Measurements from ENCODE around the gene ZCCHC17. TPM values are rescaled to one million over a fixed set of nuclear protein-coding genes. Genes with fewer than 3 reads are reported as not detected.

Gene ZCCHC17, protein sequence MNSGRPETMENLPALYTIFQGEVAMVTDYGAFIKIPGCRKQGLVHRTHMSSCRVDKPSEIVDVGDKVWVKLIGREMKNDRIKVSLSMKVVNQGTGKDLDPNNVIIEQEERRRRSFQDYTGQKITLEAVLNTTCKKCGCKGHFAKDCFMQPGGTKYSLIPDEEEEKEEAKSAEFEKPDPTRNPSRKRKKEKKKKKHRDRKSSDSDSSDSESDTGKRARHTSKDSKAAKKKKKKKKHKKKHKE
- total RNA-seq (25.9 and 26.2 TPM in 2 replicates), polyA plus RNA-seq (38.2 and 44.3 TPM in 2 replicates)

DNA sequence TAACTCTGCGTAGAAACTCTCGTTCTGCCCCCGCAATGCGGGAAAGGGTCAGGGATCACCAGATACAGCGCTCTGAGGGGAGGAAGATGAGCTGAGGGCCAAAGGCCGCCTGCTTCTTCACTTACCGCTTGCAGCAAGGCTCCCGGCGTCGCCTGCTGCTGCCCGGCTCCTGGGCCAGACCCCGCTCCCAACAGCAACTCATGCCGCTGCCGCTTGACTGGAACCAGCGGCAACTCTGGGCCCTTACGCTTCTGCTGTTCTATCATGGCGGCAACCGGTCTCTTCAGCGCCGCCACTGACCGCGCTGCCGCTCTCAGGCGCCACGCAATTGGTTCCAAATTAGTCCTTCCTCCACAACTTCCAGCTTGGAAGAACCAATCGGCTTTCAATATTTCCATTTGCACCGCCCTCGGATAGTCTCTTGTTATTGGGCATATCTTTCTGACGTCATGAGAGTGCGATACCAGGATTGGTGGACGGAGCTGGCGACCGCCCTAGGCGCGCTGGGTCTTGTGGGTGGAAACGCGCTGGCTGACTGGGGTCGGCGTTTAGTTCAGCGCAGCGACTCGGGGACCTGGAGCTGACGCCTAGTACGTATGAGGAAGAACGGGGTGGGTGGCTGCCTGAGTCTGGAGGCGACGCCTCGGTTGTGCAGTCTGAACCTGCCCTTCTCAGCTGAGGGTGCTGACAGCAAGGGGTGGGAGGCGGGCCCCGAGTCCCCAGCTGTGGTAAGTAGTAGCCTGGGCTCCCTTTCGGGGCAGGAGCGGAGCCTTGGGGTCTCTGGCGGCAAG, at the start of gene ZCCHC17, which contains the start of gene SNRNP40:
ZCCHC17 (plus strand) TSS at position 547 of the 791 bp plus-strand sequence. CDS start 13,067 bp downstream, outside the sequence.
SNRNP40 (minus strand) TSS at position 303 of the 791 bp plus-strand sequence; CDS start at position 266, 37 bp downstream.
- Histone ChIP-seq H3K4me1 (ENCODE audit: insufficient read depth) (peaks cover 9% of the 10 kb centered on the region), H4K20me1 (ENCODE audit: insufficient read depth, poor library complexity, severe bottlenecking) (no peaks in the 10 kb centered on the region), H3K9me2 (replicated peaks; ENCODE audit: insufficient read depth) (no peaks in the 10 kb centered on the region), H3K79me2 (peaks cover 69% of the 10 kb centered on the region), H3K27me3 (no peaks in the 10 kb centered on the region), H2AFZ (peak within 1 kb of the TSS; percentile 11), H3K4me2 (peak within 1 kb of the TSS; percentile 83), H3K36me3 (replicated peaks; ENCODE audit: insufficient read depth, low read depth) (no peaks in the 10 kb centered on the region), H3K27ac (peak within 1 kb of the TSS; percentile 84), H3K4me3 (peak within 1 kb of the TSS; percentile 48), H3K9me3 (ENCODE audit: low read depth) (no peaks in the 10 kb centered on the region)
- DNase-seq (ENCODE audit: low spot score), result peak; percentile 99
- WGBS (ENCODE audit: low lambda C conversion rate, missing lambda C conversion rate), result under 1% methylated on average over 53 of the region's 53 CpGs
- no peak for TF ChIP-seq EZH2 (IDR thresholded peaks at IDR 0.05; ENCODE audit: borderline replicate concordance)
- no peak for TF ChIP-seq EZH2phosphoT487 (IDR thresholded peaks at IDR 0.05; ENCODE audit: low read depth, severe bottlenecking, unreplicated experiment)
- TF ChIP-seq, protein P1, sequence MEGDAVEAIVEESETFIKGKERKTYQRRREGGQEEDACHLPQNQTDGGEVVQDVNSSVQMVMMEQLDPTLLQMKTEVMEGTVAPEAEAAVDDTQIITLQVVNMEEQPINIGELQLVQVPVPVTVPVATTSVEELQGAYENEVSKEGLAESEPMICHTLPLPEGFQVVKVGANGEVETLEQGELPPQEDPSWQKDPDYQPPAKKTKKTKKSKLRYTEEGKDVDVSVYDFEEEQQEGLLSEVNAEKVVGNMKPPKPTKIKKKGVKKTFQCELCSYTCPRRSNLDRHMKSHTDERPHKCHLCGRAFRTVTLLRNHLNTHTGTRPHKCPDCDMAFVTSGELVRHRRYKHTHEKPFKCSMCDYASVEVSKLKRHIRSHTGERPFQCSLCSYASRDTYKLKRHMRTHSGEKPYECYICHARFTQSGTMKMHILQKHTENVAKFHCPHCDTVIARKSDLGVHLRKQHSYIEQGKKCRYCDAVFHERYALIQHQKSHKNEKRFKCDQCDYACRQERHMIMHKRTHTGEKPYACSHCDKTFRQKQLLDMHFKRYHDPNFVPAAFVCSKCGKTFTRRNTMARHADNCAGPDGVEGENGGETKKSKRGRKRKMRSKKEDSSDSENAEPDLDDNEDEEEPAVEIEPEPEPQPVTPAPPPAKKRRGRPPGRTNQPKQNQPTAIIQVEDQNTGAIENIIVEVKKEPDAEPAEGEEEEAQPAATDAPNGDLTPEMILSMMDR (IDR thresholded peaks at IDR 0.05; ENCODE audit: poor library complexity), result no peak

DNA sequence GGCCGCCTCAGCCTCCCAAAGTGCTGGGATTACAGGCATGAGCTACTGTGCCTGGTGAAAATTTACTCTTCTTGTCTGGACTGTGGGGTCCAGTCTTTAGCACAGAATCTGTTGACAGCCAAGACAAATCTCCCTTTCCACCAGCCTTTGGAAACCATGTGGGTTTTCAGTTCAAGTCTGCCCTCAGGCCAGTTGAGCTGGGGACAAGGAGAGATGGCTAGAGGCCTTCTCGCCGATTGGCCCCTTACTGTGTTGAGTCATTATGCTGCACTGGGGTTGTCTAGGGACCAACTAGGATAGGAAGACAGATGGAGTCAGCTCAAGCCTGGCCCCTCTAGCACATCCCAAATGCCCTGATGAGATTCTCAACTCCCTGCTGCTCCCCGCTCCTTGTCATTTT, 48.6 kb upstream of the ZCCHC17 start:
- DNase-seq (ENCODE audit: low spot score), result no peak
- Histone ChIP-seq H3K4me2 (no peak overlapping the region), H3K4me3 (no peak overlapping the region), H3K27ac (no peak overlapping the region), H2AFZ (no peak overlapping the region), H3K4me1 (ENCODE audit: insufficient read depth) (no peaks in the 10 kb centered on the region), H3K79me2 (no peaks in the 10 kb centered on the region), H3K9me2 (replicated peaks; ENCODE audit: insufficient read depth) (no peaks in the 10 kb centered on the region), H4K20me1 (ENCODE audit: insufficient read depth, poor library complexity, severe bottlenecking) (no peaks in the 10 kb centered on the region), H3K9me3 (ENCODE audit: low read depth) (no peaks in the 10 kb centered on the region), H3K36me3 (replicated peaks; ENCODE audit: insufficient read depth, low read depth) (no peaks in the 10 kb centered on the region), H3K27me3 (peaks cover 3% of the 10 kb centered on the region)
- TF ChIP-seq, protein P1 (IDR thresholded peaks at IDR 0.05; ENCODE audit: poor library complexity), result no peak
- TF ChIP-seq EZH2phosphoT487 (IDR thresholded peaks at IDR 0.05; ENCODE audit: low read depth, severe bottlenecking, unreplicated experiment) (no peak), EZH2 (IDR thresholded peaks at IDR 0.05; ENCODE audit: borderline replicate concordance) (no peak)
- 89% methylated on average over 4 of the region's 4 CpGs for WGBS (ENCODE audit: low lambda C conversion rate, missing lambda C conversion rate)

DNA sequence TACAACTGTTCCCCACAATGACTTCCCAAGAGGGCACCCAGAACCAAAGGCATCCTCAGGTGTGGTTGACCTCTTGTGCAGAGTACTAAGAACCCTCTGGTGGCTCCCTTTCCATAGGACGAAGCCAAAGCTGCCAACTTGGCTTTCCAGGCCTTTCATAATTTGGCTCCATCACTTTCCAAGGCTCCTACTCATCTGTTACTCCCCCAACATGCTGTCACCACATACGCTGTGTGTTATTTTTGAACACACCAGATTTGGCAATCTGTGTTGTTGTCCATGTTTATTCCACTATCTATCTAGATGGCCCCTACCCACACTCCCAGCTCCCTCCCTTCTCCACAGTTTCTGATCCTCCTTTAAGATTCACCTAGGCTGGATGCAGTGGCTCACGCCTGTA, 47.0 kb upstream of the ZCCHC17 start:
- Histone ChIP-seq H3K9me3 (ENCODE audit: low read depth) (no peaks in the 10 kb centered on the region), H4K20me1 (ENCODE audit: insufficient read depth, poor library complexity, severe bottlenecking) (no peaks in the 10 kb centered on the region), H3K4me2 (no peak overlapping the region), H3K79me2 (no peaks in the 10 kb centered on the region), H3K4me1 (ENCODE audit: insufficient read depth) (no peaks in the 10 kb centered on the region), H3K27ac (no peak overlapping the region), H3K9me2 (replicated peaks; ENCODE audit: insufficient read depth) (no peaks in the 10 kb centered on the region), H3K27me3 (no peaks in the 10 kb centered on the region), H2AFZ (no peak overlapping the region), H3K36me3 (replicated peaks; ENCODE audit: insufficient read depth, low read depth) (no peaks in the 10 kb centered on the region), H3K4me3 (no peak overlapping the region)
- no peak for DNase-seq (ENCODE audit: low spot score)
- TF ChIP-seq, protein P1 (IDR thresholded peaks at IDR 0.05; ENCODE audit: poor library complexity), result no peak
- TF ChIP-seq EZH2phosphoT487 (IDR thresholded peaks at IDR 0.05; ENCODE audit: low read depth, severe bottlenecking, unreplicated experiment), result no peak
- TF ChIP-seq EZH2 (IDR thresholded peaks at IDR 0.05; ENCODE audit: borderline replicate concordance), result no peak
- WGBS (ENCODE audit: low lambda C conversion rate, missing lambda C conversion rate), result 95% methylated on average over 3 of the region's 3 CpGs
